Measurements from ENCODE around the gene ARID1B. TPM values are rescaled to one million over a fixed set of nuclear protein-coding genes. Genes with fewer than 3 reads are reported as not detected.

Gene ARID1B
- total RNA-seq, 1 experiment from 2014 or later: 42.8 TPM

DNA sequence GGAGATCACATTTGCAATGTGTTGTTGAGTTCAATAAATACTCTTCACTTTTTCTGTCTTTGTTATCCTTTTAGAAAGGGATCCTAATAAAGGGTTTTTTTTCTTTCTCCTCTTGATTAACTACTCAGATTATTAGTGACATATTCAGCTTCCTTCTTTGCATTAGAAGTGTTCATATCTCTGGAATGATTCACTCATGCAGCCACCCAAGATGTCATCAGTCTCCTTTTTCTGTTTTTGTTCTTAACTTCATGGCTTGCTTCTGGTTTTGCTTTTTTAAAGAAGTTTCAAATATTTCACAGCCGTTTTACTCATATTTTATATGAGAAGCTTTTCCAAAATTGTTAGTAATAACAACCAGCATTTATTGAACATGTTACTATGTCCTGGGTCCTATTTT lies 358.5 kb downstream of the ARID1B start:
- Histone ChIP-seq H3K9me2 (ENCODE audit: insufficient read depth) (no peaks in the 10 kb centered on the region), H3K4me2 (no peak overlapping the region), H3F3A (ENCODE audit: insufficient read depth, low read depth) (no peaks in the 10 kb centered on the region), H4K20me1 (ENCODE audit: insufficient read depth) (no peaks in the 10 kb centered on the region), H3K27ac (no peak overlapping the region), H2AFZ (no peak overlapping the region), H3K4me3 (no peak overlapping the region), H3K9me3 (ENCODE audit: insufficient read depth, low read depth) (no peaks in the 10 kb centered on the region), H3K36me3 (ENCODE audit: low read depth) (no peaks in the 10 kb centered on the region; the same call in 1 of the 2 replicates), H3K27me3 (ENCODE audit: insufficient read depth, low read depth) (no peaks in the 10 kb centered on the region), H3K79me2 (ENCODE audit: low read depth) (no peaks in the 10 kb centered on the region), H3K4me1 (replicated peaks; ENCODE audit: insufficient read depth) (no peaks in the 10 kb centered on the region)
- TF ChIP-seq EZH2 (IDR thresholded peaks at IDR 0.05; ENCODE audit: low read depth): no peak
- TF ChIP-seq, protein P1, sequence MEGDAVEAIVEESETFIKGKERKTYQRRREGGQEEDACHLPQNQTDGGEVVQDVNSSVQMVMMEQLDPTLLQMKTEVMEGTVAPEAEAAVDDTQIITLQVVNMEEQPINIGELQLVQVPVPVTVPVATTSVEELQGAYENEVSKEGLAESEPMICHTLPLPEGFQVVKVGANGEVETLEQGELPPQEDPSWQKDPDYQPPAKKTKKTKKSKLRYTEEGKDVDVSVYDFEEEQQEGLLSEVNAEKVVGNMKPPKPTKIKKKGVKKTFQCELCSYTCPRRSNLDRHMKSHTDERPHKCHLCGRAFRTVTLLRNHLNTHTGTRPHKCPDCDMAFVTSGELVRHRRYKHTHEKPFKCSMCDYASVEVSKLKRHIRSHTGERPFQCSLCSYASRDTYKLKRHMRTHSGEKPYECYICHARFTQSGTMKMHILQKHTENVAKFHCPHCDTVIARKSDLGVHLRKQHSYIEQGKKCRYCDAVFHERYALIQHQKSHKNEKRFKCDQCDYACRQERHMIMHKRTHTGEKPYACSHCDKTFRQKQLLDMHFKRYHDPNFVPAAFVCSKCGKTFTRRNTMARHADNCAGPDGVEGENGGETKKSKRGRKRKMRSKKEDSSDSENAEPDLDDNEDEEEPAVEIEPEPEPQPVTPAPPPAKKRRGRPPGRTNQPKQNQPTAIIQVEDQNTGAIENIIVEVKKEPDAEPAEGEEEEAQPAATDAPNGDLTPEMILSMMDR (conservative IDR thresholded peaks at IDR 0.05): no peak
- intact Hi-C loops (cut with micrococcal nuclease; ENCODE audit: unreplicated experiment): no loop called here
- no TSS peak for BruUV-seq (replicated peaks)
- ChIA-PET POLR2A (ENCODE audit: unreplicated experiment) (interaction anchor here (0.7 kb wide), 1 partner anchor 144 kb away, joined by 3 read pairs; no protein-coding TSS in a partner anchor), CTCF (no interaction called here)
- no peak for DNase-seq

- no peaks in the 10 kb centered on the region for H3K4me1 ChIP-seq (replicated peaks; ENCODE audit: insufficient read depth)
Observed at GRCh38 chr6:157137501-157137900, 360.3 kb downstream of the ARID1B start.

GRCh38 chr6:157139054-157139708 lies 362.0 kb downstream of the ARID1B start:
- Histone ChIP-seq H3K4me3 (no peak overlapping the region), H3K9me3 (ENCODE audit: insufficient read depth, low read depth) (no peaks in the 10 kb centered on the region), H3K4me1 (replicated peaks; ENCODE audit: insufficient read depth) (no peaks in the 10 kb centered on the region), H3K27me3 (ENCODE audit: insufficient read depth, low read depth) (no peaks in the 10 kb centered on the region), H3K36me3 (ENCODE audit: low read depth) (no peaks in the 10 kb centered on the region; the same call in 1 of the 2 replicates), H3K27ac (no peak overlapping the region), H3K9me2 (ENCODE audit: insufficient read depth) (no peaks in the 10 kb centered on the region), H3F3A (ENCODE audit: insufficient read depth, low read depth) (no peaks in the 10 kb centered on the region), H2AFZ (no peak overlapping the region), H4K20me1 (ENCODE audit: insufficient read depth) (no peaks in the 10 kb centered on the region), H3K79me2 (ENCODE audit: low read depth) (no peaks in the 10 kb centered on the region), H3K4me2 (no peak overlapping the region)
- intact Hi-C loops (cut with micrococcal nuclease; ENCODE audit: unreplicated experiment): no loop called here
- ChIA-PET POLR2A (ENCODE audit: unreplicated experiment) (interaction anchor here (0.7 kb wide), 1 partner anchor 48 kb away, joined by 3 read pairs; no protein-coding TSS in a partner anchor), CTCF (no interaction called here)
- no peak for DNase-seq
- no TSS peak for BruUV-seq (replicated peaks)
- TF ChIP-seq, protein P1 (conservative IDR thresholded peaks at IDR 0.05): no peak

More at GRCh38 chr6:157137501-157137900, 360.3 kb downstream of the ARID1B start:
- Histone ChIP-seq H3K27me3 (ENCODE audit: insufficient read depth, low read depth) (no peaks in the 10 kb centered on the region), H3K9me2 (ENCODE audit: insufficient read depth) (no peaks in the 10 kb centered on the region), H2AFZ (no peak overlapping the region), H3K36me3 (ENCODE audit: low read depth) (no peaks in the 10 kb centered on the region; the same call in 1 of the 2 replicates), H3K79me2 (ENCODE audit: low read depth) (no peaks in the 10 kb centered on the region), H3F3A (ENCODE audit: insufficient read depth, low read depth) (no peaks in the 10 kb centered on the region), H3K9me3 (ENCODE audit: insufficient read depth, low read depth) (no peaks in the 10 kb centered on the region), H4K20me1 (ENCODE audit: insufficient read depth) (no peaks in the 10 kb centered on the region), H3K4me2 (no peak overlapping the region), H3K4me3 (no peak overlapping the region), H3K27ac (no peak overlapping the region)
- no TSS peak for BruUV-seq (replicated peaks)
- CTCF ChIA-PET: no interaction called here
- no peak for DNase-seq
- intact Hi-C loops (cut with micrococcal nuclease; ENCODE audit: unreplicated experiment): no loop called here
- TF ChIP-seq, protein P1 (conservative IDR thresholded peaks at IDR 0.05): no peak
- TF ChIP-seq EZH2 (IDR thresholded peaks at IDR 0.05; ENCODE audit: low read depth): no peak
- POLR2A ChIA-PET (ENCODE audit: unreplicated experiment): no interaction called here

Data from PC-9 (cell line).